Liver (tissue), 9 donors: ENCODE data around the gene AUH. TPM values are rescaled to one million over a fixed set of nuclear protein-coding genes. Genes with fewer than 3 reads are reported as not detected.

Experiments used
- DNase-seq: peaks from one replicate; pipeline ENCODE4 v3.0.0-alpha.2; 2017; ENCODE audit warnings: low spot score
- H3K27ac ChIP-seq, 2 donors: one replicate each; pipeline ENCODE4 v1.7.0; 2013; ENCODE audit warnings: inconsistent platforms in 2 of 2, low read length in 2 of 2, control low read depth in 1 of 2, low read depth in 1 of 2, mild to moderate bottlenecking in 1 of 2
- H3K27me3 ChIP-seq, 4 donors: one replicate each; pipeline versions ENCODE4 v1.6.1 to v1.7.0; 2013; ENCODE audit warnings: low read length in 3 of 4, inconsistent platforms in 1 of 4, mild to moderate bottlenecking in 1 of 4, moderate library complexity in 1 of 4; ENCODE audit not compliant: control insufficient read depth in 4 of 4, insufficient read depth in 4 of 4
- H3K36me3 ChIP-seq, 4 donors: one replicate each; pipeline versions ENCODE4 v1.6.1 to v1.7.0; 2013; ENCODE audit warnings: low read length in 3 of 4, mild to moderate bottlenecking in 3 of 4, low read depth in 1 of 4, moderate library complexity in 1 of 4; ENCODE audit not compliant: control insufficient read depth in 4 of 4, insufficient read depth in 3 of 4
- H3K4me1 ChIP-seq, 4 donors: one replicate each; pipeline versions ENCODE4 v1.6.1 to v1.7.0; 2013; ENCODE audit warnings: low read length in 3 of 4, mild to moderate bottlenecking in 3 of 4, moderate library complexity in 1 of 4; ENCODE audit not compliant: control insufficient read depth in 4 of 4, insufficient read depth in 4 of 4
- H3K4me3 ChIP-seq, 3 donors: one replicate each; pipeline versions ENCODE4 v1.6.1 to v1.7.0; 2013; ENCODE audit warnings: low read length in 3 of 3, control low read depth in 1 of 3, low read depth in 1 of 3, mild to moderate bottlenecking in 1 of 3
- H3K9ac ChIP-seq, 2 donors: one replicate each; pipeline ENCODE4 v1.7.0; 2013; ENCODE audit warnings: low read length in 2 of 2, mild to moderate bottlenecking in 2 of 2, moderate library complexity in 2 of 2, control low read depth in 1 of 2, low read depth in 1 of 2
- H3K9me3 ChIP-seq, 4 donors: one replicate each; pipeline versions ENCODE4 v1.6.1 to v1.7.0; 2013; ENCODE audit warnings: low read length in 3 of 4; ENCODE audit not compliant: control insufficient read depth in 4 of 4
- EGR1 ChIP-seq, 2 donors: IDR thresholded peaks; 2 replicates each; pipeline ENCODE4 v1.6.1; 2016 to 2018; ENCODE audit warnings: antibody characterized with exemption in 2 of 2, low read depth in 2 of 2
- FOXA1 ChIP-seq: IDR thresholded peaks from 2 replicates; pipeline ENCODE4 v1.6.1; 2016; ENCODE audit warnings: antibody characterized with exemption
- FOXA2 ChIP-seq: IDR thresholded peaks from 2 replicates; pipeline ENCODE4 v1.6.1; 2016; ENCODE audit warnings: antibody characterized with exemption
- GABPA ChIP-seq, 2 donors: IDR thresholded peaks in 1 of 2; conservative IDR thresholded peaks in 1 of 2; 2 replicates each; pipeline ENCODE4 v1.6.1; 2016; ENCODE audit warnings: antibody characterized with exemption in 2 of 2, mild to moderate bottlenecking in 1 of 2, moderate library complexity in 1 of 2
- HNF4A ChIP-seq, 2 donors: conservative IDR thresholded peaks; 2 replicates each; pipeline ENCODE4 v1.6.1; 2016; ENCODE audit warnings: antibody characterized with exemption in 2 of 2, mild to moderate bottlenecking in 2 of 2
- HNF4G ChIP-seq: IDR thresholded peaks from 2 replicates; pipeline ENCODE4 v1.6.1; 2016; ENCODE audit warnings: antibody characterized with exemption
- JUND ChIP-seq, 2 donors: IDR thresholded peaks; 2 replicates each; pipeline ENCODE4 v1.6.1; 2016; ENCODE audit warnings: antibody characterized with exemption in 2 of 2
- NR2F2 ChIP-seq: IDR thresholded peaks from 2 replicates; pipeline ENCODE4 v1.6.1; 2016; ENCODE audit warnings: antibody characterized with exemption
- RAD21 ChIP-seq, 2 donors: IDR thresholded peaks; 2 replicates each; pipeline ENCODE4 v1.6.1; 2016; ENCODE audit warnings: antibody characterized with exemption in 2 of 2, mild to moderate bottlenecking in 2 of 2
- REST ChIP-seq: IDR thresholded peaks from 2 replicates; pipeline ENCODE4 v1.6.1; 2016; ENCODE audit warnings: antibody characterized with exemption, mild to moderate bottlenecking
- RXRA ChIP-seq, 2 donors: IDR thresholded peaks; 2 replicates each; pipeline ENCODE4 v1.6.1; 2017 to 2018; ENCODE audit warnings: antibody characterized with exemption in 2 of 2, mild to moderate bottlenecking in 1 of 2
- SP1 ChIP-seq: IDR thresholded peaks from 2 replicates; pipeline ENCODE4 v1.6.1; 2018; ENCODE audit warnings: antibody characterized with exemption, mild to moderate bottlenecking
- TAF1 ChIP-seq: conservative IDR thresholded peaks from 2 replicates; pipeline ENCODE4 v1.6.1; 2016; ENCODE audit warnings: antibody characterized with exemption, mild to moderate bottlenecking
- YY1 ChIP-seq: IDR thresholded peaks from 2 replicates; pipeline ENCODE4 v1.6.1; 2016; ENCODE audit warnings: antibody characterized with exemption, mild to moderate bottlenecking
- ZBTB33 ChIP-seq: IDR thresholded peaks from 2 replicates; pipeline ENCODE4 v1.6.1; 2016; ENCODE audit warnings: antibody characterized with exemption
- WGBS: extraction: QIAGEN DNeasy Blood & Tissue Kit; methylation state at CpG from one replicate; pipeline ENCODE4 v1.1.7; 2013; 5-methylcytosine and 5-hydroxymethylcytosine counted together
- polyA plus RNA-seq, 2 donors: library from polyadenylated mRNA; stranded (reverse) in 1 of 2; unstranded in 1 of 2; fragments of 200-250 nt in 1 of 2; fragments of >200 nt in 1 of 2; fragmentation: Nextera tagmentation in 1 of 2; extraction: Ambion mirVana in 1 of 2; gene quantifications; one replicate each; pipeline versions ENCODE4 v1.2.1 to v1.2.3, GENCODE V29; 2013 to 2015
- total RNA-seq, 2 donors: library from RNA; depleted of rRNA; stranded (reverse); fragments of >200 nt; gene quantifications; one replicate each; pipeline ENCODE4 v1.2.3, GENCODE V29; 2014
- TF ChIP-seq, protein P1 (sequence below): IDR thresholded peaks from 2 replicates; pipeline ENCODE4 v1.6.1; 2016; ENCODE audit warnings: antibody characterized with exemption
- TF ChIP-seq, protein P2 (sequence below): IDR thresholded peaks from 2 replicates; pipeline ENCODE4 v1.6.1; 2016; ENCODE audit warnings: antibody characterized with exemption
- donor health status: healthy.
- donor health status: healthy.
- donor health status: healthy.
- donor health status: healthy.
- donor health status: healthy.

AUH gene
- total and polyA plus RNA-seq, 4 donors, result 12.1 to 30.0 (median 24.9) TPM

GRCh38 chr9:91362051-91362611 lies 413 bp upstream of the AUH start:
- TF ChIP-seq REST, result no peak
- TF ChIP-seq RXRA (IDR thresholded peaks at IDR 0.05), result no peak
- no peak for TF ChIP-seq RAD21 (IDR thresholded peaks at IDR 0.05)
- TF ChIP-seq, protein P1, sequence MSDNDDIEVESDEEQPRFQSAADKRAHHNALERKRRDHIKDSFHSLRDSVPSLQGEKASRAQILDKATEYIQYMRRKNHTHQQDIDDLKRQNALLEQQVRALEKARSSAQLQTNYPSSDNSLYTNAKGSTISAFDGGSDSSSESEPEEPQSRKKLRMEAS, result no peak
- no peak for TF ChIP-seq EGR1 (IDR thresholded peaks at IDR 0.05; ENCODE audit: low read depth in 2 of 2)
- no peak for TF ChIP-seq JUND (IDR thresholded peaks at IDR 0.05)
- no peak for TF ChIP-seq NR2F2
- TF ChIP-seq FOXA1, result no peak
- TF ChIP-seq SP1, result no peak
- no peak for TF ChIP-seq FOXA2
- TF ChIP-seq TAF1, result no peak
- no peak for TF ChIP-seq ZBTB33
- TF ChIP-seq, protein P2, sequence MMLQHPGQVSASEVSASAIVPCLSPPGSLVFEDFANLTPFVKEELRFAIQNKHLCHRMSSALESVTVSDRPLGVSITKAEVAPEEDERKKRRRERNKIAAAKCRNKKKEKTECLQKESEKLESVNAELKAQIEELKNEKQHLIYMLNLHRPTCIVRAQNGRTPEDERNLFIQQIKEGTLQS, result no peak
- no peak for TF ChIP-seq HNF4G
- TF ChIP-seq GABPA (IDR thresholded peaks at IDR 0.05 in 1 of 2, conservative IDR thresholded peaks at IDR 0.05 in 1 of 2), result no peak
- TF ChIP-seq YY1, result no peak
- no peaks in the 10 kb centered on the region for H3K27me3 ChIP-seq
- H3K9ac ChIP-seq, result peak overlapping the region in 1 of 2 donors; percentile 65
- no peaks in the 10 kb centered on the region for H3K36me3 ChIP-seq
- peaks cover 0 to 26% (median 15%) of the 10 kb centered on the region in 4 donors for H3K4me1 ChIP-seq
- H3K27ac ChIP-seq, result peak overlapping the region; percentile 91 to 94
- WGBS, result 55% methylated on average over 15 of the region's 15 CpGs
- peak overlapping the region; percentile 41 to 80 (median 50) for H3K4me3 ChIP-seq
- DNase-seq, result no peak
- no peaks in the 10 kb centered on the region for H3K9me3 ChIP-seq

GRCh38 chr9:91360551-91361290 lies 997 bp downstream of the AUH start:
- 27% methylated on average over 10 of the region's 10 CpGs for WGBS

More at GRCh38 chr9:91360551-91361290, 997 bp downstream of the AUH start:
- Histone ChIP-seq H3K27ac (peak overlapping the region; percentile 91 to 94), H3K4me3 (peak overlapping the region; percentile 80 to 90 (median 86)), H3K36me3 (peaks cover 0 to 3% (median 0%) of the 10 kb centered on the region in 4 donors), H3K27me3 (no peaks in the 10 kb centered on the region), H3K9ac (peak overlapping the region; percentile 55 to 86), H3K9me3 (no peaks in the 10 kb centered on the region), H3K4me1 (peaks cover 0 to 26% (median 15%) of the 10 kb centered on the region in 4 donors)
- no peak for DNase-seq
- TF ChIP-seq JUND (IDR thresholded peaks at IDR 0.05) (no peak), EGR1 (IDR thresholded peaks at IDR 0.05; ENCODE audit: low read depth in 2 of 2) (no peak), HNF4A (conservative IDR thresholded peaks at IDR 0.05) (no peak), TAF1 (no peak), FOXA1 (no peak)
